ENCODE results near the gene HEXB. TPM values are rescaled to one million over a fixed set of nuclear protein-coding genes. Genes with fewer than 3 reads are reported as not detected.
A peak's percentile ranks its signal among the peaks of the same experiment; 100 is the strongest.

HEXB gene
- total and polyA plus RNA-seq, 2 of the 13 experiments (the other 11 are each of a cell fraction or from before 2014, with no cell fraction given) = 100 to 104 TPM

- TF ChIP-seq, protein P1, sequence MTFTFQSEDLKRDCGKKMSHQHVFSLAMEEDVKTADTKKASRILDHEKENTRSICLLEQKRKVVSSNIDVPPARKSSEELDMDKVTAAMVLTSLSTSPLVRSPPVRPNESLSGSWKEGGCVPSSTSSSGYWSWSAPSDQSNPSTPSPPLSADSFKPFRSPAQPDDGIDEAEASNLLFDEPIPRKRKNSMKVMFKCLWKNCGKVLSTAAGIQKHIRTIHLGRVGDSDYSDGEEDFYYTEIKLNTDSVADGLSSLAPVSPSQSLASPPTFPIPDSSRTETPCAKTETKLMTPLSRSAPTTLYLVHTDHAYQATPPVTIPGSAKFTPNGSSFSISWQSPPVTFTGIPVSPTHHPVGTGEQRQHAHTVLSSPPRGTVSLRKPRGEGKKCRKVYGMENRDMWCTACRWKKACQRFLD (CRISPR knock-in tag; IDR thresholded peaks at IDR 0.05; ENCODE audit: borderline replicate concordance) = no peak
- TF ChIP-seq ZNF501 (CRISPR knock-in tag; IDR thresholded peaks at IDR 0.05) (no peak), MXI1 (IDR thresholded peaks at IDR 0.05; ENCODE audit: borderline replicate concordance, low read depth, low read length) (no peak), ELF3 (CRISPR knock-in tag; IDR thresholded peaks at IDR 0.05) (peak; percentile 66; the same call in 1 of the 2 replicates), CEBPB (IDR thresholded peaks at IDR 0.05; ENCODE audit: borderline replicate concordance, low read depth, low read length) (peak; percentile 92), HNRNPLL (IDR thresholded peaks at IDR 0.05; ENCODE audit: low read depth, low read length, poor library complexity, severe bottlenecking) (no peak), SOX5 (CRISPR knock-in tag; IDR thresholded peaks at IDR 0.05; ENCODE audit: borderline replicate concordance) (peak; percentile 14; the same call in 1 of the 2 replicates), SOX6 (IDR thresholded peaks at IDR 0.05) (no peak), SOX6 (CRISPR knock-in tag; IDR thresholded peaks at IDR 0.05) (peak; percentile 8; the same call in 1 of the 2 replicates), MAFK (conservative IDR thresholded peaks at IDR 0.05 in 1 of 2, IDR thresholded peaks at IDR 0.05 in 1 of 2; ENCODE audit: low read length in 2 of 2) (peak; percentile 89 to 90), ZNF33B (CRISPR knock-in tag; IDR thresholded peaks at IDR 0.05) (no peak), BORCS8-MEF2B (CRISPR knock-in tag; IDR thresholded peaks at IDR 0.05) (no peak), HMG20B (CRISPR knock-in tag; conservative IDR thresholded peaks at IDR 0.05) (no peak), NFE2L2 (IDR thresholded peaks at IDR 0.05; ENCODE audit: low read length) (no peak), ZNF414 (CRISPR knock-in tag; IDR thresholded peaks at IDR 0.05) (no peak), ZNF644 (CRISPR knock-in tag; IDR thresholded peaks at IDR 0.05; ENCODE audit: low read depth) (0 out of 2 replicates have a peak, but pooled peaks have one; percentile 16), RXRB (CRISPR knock-in tag; IDR thresholded peaks at IDR 0.05; ENCODE audit: borderline replicate concordance) (0 out of 2 replicates have a peak, but pooled peaks have one; percentile 13), ZNF674 (CRISPR knock-in tag; IDR thresholded peaks at IDR 0.05; ENCODE audit: low read depth) (no peak), TFDP1 (CRISPR knock-in tag; IDR thresholded peaks at IDR 0.05; ENCODE audit: borderline replicate concordance) (no peak), MED13 (CRISPR knock-in tag; IDR thresholded peaks at IDR 0.05) (no peak), JUND (CRISPR knock-in tag; IDR thresholded peaks at IDR 0.05) (0 out of 2 replicates have a peak, but pooled peaks have one; percentile 32), TEAD3 (CRISPR knock-in tag; optimal IDR thresholded peaks at IDR 0.05; ENCODE audit: borderline replicate concordance) (peak; percentile 63), ETV5 (CRISPR knock-in tag; IDR thresholded peaks at IDR 0.05; ENCODE audit: borderline replicate concordance) (peak; percentile 73; the same call in 1 of the 2 replicates), HDAC2 (CRISPR knock-in tag; IDR thresholded peaks at IDR 0.05) (0 out of 2 replicates have a peak, but pooled peaks have one; percentile 25), HMG20A (CRISPR knock-in tag; IDR thresholded peaks at IDR 0.05; ENCODE audit: borderline replicate concordance) (peak; percentile 68; the same call in 1 of the 2 replicates), TEAD2 (CRISPR knock-in tag; IDR thresholded peaks at IDR 0.05) (no peak), IRF2 (CRISPR knock-in tag; IDR thresholded peaks at IDR 0.05) (0 out of 2 replicates have a peak, but pooled peaks have one; percentile 31), TCF7 (IDR thresholded peaks at IDR 0.05; ENCODE audit: low read depth) (0 out of 2 replicates have a peak, but pooled peaks have one; percentile 13), CEBPG (CRISPR knock-in tag; IDR thresholded peaks at IDR 0.05) (peak; percentile 80), SRF (IDR thresholded peaks at IDR 0.05; ENCODE audit: low read depth, low read length) (no peak), HOXA7 (CRISPR knock-in tag; IDR thresholded peaks at IDR 0.05) (no peak), ZNF547 (CRISPR knock-in tag; IDR thresholded peaks at IDR 0.05) (no peak)
Observed at GRCh38 chr5:74643111-74643562, 41.9 kb upstream of the HEXB start (continued).

Data from HepG2 (cell line).